ENCODE measurements around the gene CHD9NB. TPM values are rescaled to one million over a fixed set of nuclear protein-coding genes. Genes with fewer than 3 reads are reported as not detected.

CHD9NB gene
- total and polyA plus RNA-seq, 9 of the 15 experiments (the other 6 are each of a cell fraction or from before 2014, with no cell fraction given) = 0.06 to 0.10 (median 0.07) TPM; not detected in 6

DNA sequence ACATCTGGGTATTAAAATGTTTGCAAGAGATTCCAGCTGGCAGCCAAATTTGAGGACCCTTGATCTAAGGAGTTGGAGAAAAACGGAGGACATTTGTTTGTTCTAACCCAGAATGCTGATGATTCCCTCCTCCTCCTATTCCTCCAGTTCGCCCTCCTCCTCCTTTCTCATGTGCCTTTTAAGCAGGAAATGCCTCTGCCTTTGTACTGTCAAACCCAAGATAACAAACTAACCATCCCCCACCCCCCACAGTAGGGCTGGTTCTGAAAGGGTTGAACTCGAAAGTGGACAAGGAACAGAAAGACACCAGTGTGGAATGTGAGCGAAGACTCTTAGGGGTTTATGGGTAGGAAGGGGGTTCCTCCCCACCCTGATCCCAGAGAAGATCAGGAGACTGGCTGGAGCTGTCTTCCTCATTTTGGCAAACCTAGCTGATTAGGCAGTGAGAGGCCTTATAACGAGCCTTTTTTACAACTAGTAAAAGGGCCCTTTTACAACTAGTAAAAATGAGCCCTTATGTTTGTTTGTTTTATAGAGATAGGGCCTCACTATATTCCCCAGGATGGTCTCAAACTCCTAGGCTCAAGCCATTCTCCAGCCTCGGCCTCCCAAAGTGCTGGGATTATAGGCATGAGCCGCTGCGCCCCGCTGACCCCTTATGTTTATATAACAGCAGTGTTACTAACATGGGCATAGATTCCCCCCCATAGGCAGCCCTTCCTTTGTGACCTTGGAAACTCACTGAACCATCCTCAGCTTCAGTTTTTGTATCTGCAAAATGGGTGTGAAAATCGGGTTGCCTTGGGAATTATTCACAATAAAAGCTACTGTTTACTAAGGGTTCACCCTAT, 3.1 kb upstream of the CHD9NB start (continued):
- TF ChIP-seq ZNF175 (CRISPR knock-in tag; IDR thresholded peaks at IDR 0.05; ENCODE audit: low read depth) (peak; percentile 54; the same call in 1 of the 2 replicates), NR2C1 (IDR thresholded peaks at IDR 0.05) (no peak), NR2C1 (tag; IDR thresholded peaks at IDR 0.05) (peak; percentile 57), ZNF384 (IDR thresholded peaks at IDR 0.05; ENCODE audit: low read depth, low read length) (no peak), PCBP1 (IDR thresholded peaks at IDR 0.05; ENCODE audit: low read depth, low read length, poor library complexity, severe bottlenecking) (no peak), MAZ (CRISPR knock-in tag; conservative IDR thresholded peaks at IDR 0.05 in 1 of 2, IDR thresholded peaks at IDR 0.05 in 1 of 2) (peak; percentile 9 to 26; a peak in 2 of 4 replicates), ZNF232 (CRISPR knock-in tag; IDR thresholded peaks at IDR 0.05) (peak; percentile 97), PHF20 (IDR thresholded peaks at IDR 0.05; ENCODE audit: partially characterized antibody) (no peak), HSF4 (CRISPR knock-in tag; IDR thresholded peaks at IDR 0.05; ENCODE audit: borderline replicate concordance) (no peak), CHD2 (IDR thresholded peaks at IDR 0.05; ENCODE audit: low read depth, low read length) (peak; percentile 31; the same call in 1 of the 2 replicates), NCOR1 (IDR thresholded peaks at IDR 0.05) (peak; percentile 66), POLR2AphosphoS5 (IDR thresholded peaks at IDR 0.05; ENCODE audit: control insufficient read depth, insufficient read depth, low read depth, low read length) (peak; percentile 73; the same call in 1 of the 2 replicates), JUND (IDR thresholded peaks at IDR 0.05; ENCODE audit: borderline replicate concordance, low read depth, low read length) (peak; percentile 41; the same call in 1 of the 2 replicates), JUND (tag; IDR thresholded peaks at IDR 0.05; ENCODE audit: borderline replicate concordance, low read depth, low read length) (no peak; the same call in 2 of the 3 replicates), L3MBTL2 (IDR thresholded peaks at IDR 0.05) (no peak; the same call in 1 of the 2 replicates), GATA2 (CRISPR knock-in tag; IDR thresholded peaks at IDR 0.05) (0 out of 2 replicates have a peak, but pooled peaks have one; percentile 29)
- TF ChIP-seq, protein P1, sequence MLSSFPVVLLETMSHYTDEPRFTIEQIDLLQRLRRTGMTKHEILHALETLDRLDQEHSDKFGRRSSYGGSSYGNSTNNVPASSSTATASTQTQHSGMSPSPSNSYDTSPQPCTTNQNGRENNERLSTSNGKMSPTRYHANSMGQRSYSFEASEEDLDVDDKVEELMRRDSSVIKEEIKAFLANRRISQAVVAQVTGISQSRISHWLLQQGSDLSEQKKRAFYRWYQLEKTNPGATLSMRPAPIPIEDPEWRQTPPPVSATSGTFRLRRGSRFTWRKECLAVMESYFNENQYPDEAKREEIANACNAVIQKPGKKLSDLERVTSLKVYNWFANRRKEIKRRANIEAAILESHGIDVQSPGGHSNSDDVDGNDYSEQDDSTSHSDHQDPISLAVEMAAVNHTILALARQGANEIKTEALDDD (IDR thresholded peaks at IDR 0.05) = peak; percentile 98
- TF ChIP-seq, protein P2, sequence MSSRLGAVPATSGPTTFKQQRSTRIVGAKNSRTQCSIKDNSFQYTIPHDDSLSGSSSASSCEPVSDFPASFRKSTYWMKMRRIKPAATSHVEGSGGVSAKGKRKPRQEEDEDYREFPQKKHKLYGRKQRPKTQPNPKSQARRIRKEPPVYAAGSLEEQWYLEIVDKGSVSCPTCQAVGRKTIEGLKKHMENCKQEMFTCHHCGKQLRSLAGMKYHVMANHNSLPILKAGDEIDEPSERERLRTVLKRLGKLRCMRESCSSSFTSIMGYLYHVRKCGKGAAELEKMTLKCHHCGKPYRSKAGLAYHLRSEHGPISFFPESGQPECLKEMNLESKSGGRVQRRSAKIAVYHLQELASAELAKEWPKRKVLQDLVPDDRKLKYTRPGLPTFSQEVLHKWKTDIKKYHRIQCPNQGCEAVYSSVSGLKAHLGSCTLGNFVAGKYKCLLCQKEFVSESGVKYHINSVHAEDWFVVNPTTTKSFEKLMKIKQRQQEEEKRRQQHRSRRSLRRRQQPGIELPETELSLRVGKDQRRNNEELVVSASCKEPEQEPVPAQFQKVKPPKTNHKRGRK (tag; IDR thresholded peaks at IDR 0.05) = no peak
- TF ChIP-seq, protein P3, sequence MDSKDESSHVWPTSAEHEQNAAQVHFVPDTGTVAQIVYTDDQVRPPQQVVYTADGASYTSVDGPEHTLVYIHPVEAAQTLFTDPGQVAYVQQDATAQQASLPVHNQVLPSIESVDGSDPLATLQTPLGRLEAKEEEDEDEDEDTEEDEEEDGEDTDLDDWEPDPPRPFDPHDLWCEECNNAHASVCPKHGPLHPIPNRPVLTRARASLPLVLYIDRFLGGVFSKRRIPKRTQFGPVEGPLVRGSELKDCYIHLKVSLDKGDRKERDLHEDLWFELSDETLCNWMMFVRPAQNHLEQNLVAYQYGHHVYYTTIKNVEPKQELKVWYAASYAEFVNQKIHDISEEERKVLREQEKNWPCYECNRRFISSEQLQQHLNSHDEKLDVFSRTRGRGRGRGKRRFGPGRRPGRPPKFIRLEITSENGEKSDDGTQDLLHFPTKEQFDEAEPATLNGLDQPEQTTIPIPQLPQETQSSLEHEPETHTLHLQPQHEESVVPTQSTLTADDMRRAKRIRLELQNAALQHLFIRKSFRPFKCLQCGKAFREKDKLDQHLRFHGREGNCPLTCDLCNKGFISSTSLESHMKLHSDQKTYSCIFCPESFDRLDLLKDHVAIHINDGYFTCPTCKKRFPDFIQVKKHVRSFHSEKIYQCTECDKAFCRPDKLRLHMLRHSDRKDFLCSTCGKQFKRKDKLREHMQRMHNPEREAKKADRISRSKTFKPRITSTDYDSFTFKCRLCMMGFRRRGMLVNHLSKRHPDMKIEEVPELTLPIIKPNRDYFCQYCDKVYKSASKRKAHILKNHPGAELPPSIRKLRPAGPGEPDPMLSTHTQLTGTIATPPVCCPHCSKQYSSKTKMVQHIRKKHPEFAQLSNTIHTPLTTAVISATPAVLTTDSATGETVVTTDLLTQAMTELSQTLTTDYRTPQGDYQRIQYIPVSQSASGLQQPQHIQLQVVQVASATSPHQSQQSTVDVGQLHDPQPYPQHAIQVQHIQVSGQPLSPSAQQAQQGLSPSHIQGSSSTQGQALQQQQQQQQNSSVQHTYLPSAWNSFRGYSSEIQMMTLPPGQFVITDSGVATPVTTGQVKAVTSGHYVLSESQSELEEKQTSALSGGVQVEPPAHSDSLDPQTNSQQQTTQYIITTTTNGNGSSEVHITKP (IDR thresholded peaks at IDR 0.05; ENCODE audit: partially characterized antibody) = no peak
- TF ChIP-seq, protein P4, sequence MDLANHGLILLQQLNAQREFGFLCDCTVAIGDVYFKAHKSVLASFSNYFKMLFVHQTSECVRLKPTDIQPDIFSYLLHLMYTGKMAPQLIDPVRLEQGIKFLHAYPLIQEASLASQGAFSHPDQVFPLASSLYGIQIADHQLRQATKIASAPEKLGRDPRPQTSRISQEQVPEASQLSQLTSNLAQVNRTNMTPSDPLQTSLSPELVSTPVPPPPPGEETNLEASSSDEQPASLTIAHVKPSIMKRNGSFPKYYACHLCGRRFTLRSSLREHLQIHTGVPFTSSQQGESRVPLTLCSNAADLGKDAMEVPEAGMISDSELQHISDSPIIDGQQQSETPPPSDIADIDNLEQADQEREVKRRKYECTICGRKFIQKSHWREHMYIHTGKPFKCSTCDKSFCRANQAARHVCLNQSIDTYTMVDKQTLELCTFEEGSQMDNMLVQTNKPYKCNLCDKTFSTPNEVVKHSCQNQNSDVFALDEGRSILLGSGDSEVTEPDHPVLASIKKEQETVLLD (IDR thresholded peaks at IDR 0.05) = peak; percentile 60; the same call in 1 of the 2 replicates

Measured in K562 (cell line).